ENCODE results near the gene NGRN.
A peak's percentile ranks its signal among the peaks of the same experiment; 100 is the strongest.

Gene NGRN

GRCh38 chr15:90266061-90266431 is 574 bp downstream of the NGRN start:
- no peaks in the 10 kb centered on the region for H3K27me3 ChIP-seq (ENCODE audit: control insufficient read depth in 3 of 3, insufficient read depth in 3 of 3, low read depth in 1 of 3, low read length in 3 of 3)
- peak overlapping the region; percentile 51 for H3K4me2 ChIP-seq (ENCODE audit: insufficient read depth, low read length, poor library complexity, severe bottlenecking)
- no peak overlapping the region for H2BK12ac ChIP-seq (ENCODE audit: low read length)
- peaks cover 9 to 12% of the 10 kb centered on the region in 2 donors for H3K4me1 ChIP-seq (ENCODE audit: control insufficient read depth in 2 of 2, insufficient read depth in 1 of 2, low read depth in 1 of 2, low read length in 2 of 2)
- no CpG with 5 or more reads among the region's 16 CpGs for WGBS, 2 donors (ENCODE audit: extremely low coverage in 2 of 2, insufficient read length in 2 of 2, insufficient replicate concordance in 1 of 2)
- H4K91ac ChIP-seq (ENCODE audit: low read depth, low read length, poor library complexity), result no peak overlapping the region
- no peak overlapping the region for H4K8ac ChIP-seq (ENCODE audit: low read depth, low read length)
- H2AFZ ChIP-seq (ENCODE audit: low read length), result peak overlapping the region; percentile 91
- peak overlapping the region; percentile 89 to 90 for H3K4me3 ChIP-seq (ENCODE audit: low read length in 2 of 2)
- H3K9ac ChIP-seq (ENCODE audit: low read depth, low read length, poor library complexity), result peak overlapping the region; percentile 54
- H3K4ac ChIP-seq (ENCODE audit: low read length), result no peak overlapping the region
- H2BK5ac ChIP-seq (ENCODE audit: low read length), result no peak overlapping the region
- no peak overlapping the region for H2AK5ac ChIP-seq (ENCODE audit: low read depth, low read length)
- no peak overlapping the region for H3K14ac ChIP-seq (ENCODE audit: low read length)
- H2BK120ac ChIP-seq (ENCODE audit: low read depth, low read length), result no peak overlapping the region
- no peak overlapping the region for H3K23ac ChIP-seq (ENCODE audit: low read depth, low read length, poor library complexity)
- H3K79me1 ChIP-seq (ENCODE audit: low read depth, low read length), result peaks cover 2% of the 10 kb centered on the region
- no peak for DNase-seq (ENCODE audit: low spot score)
- H3K36me3 ChIP-seq (replicated peaks in 1 of 2; ENCODE audit: control insufficient read depth in 2 of 2, insufficient read depth in 2 of 2, low read length in 2 of 2), result peaks cover 8 to 41% of the 10 kb centered on the region in 2 donors
- peak overlapping the region; percentile 85 for H3K27ac ChIP-seq (replicated peaks; ENCODE audit: low read length)
- H3K18ac ChIP-seq (ENCODE audit: low read length), result peak overlapping the region; percentile 50
- H2BK15ac ChIP-seq (ENCODE audit: low read length), result no peak overlapping the region
- no peaks in the 10 kb centered on the region for H3K9me3 ChIP-seq (replicated peaks in 1 of 2; ENCODE audit: control insufficient read depth in 2 of 2, insufficient read depth in 1 of 2, low read depth in 1 of 2, low read length in 2 of 2)

GRCh38 chr15:90266485-90266884 is 1.0 kb downstream of the NGRN start:
- Histone ChIP-seq H3K4me1 (ENCODE audit: control insufficient read depth in 2 of 2, insufficient read depth in 1 of 2, low read depth in 1 of 2, low read length in 2 of 2) (peaks cover 9 to 12% of the 10 kb centered on the region in 2 donors), H3K4me2 (ENCODE audit: insufficient read depth, low read length, poor library complexity, severe bottlenecking) (peak overlapping the region; percentile 51), H3K27me3 (ENCODE audit: control insufficient read depth in 3 of 3, insufficient read depth in 3 of 3, low read depth in 1 of 3, low read length in 3 of 3) (no peaks in the 10 kb centered on the region), H3K79me1 (ENCODE audit: low read depth, low read length) (peaks cover 3% of the 10 kb centered on the region), H3K9me3 (replicated peaks in 1 of 2; ENCODE audit: control insufficient read depth in 2 of 2, insufficient read depth in 1 of 2, low read depth in 1 of 2, low read length in 2 of 2) (no peaks in the 10 kb centered on the region), H2BK5ac (ENCODE audit: low read length) (no peak overlapping the region), H4K8ac (ENCODE audit: low read depth, low read length) (no peak overlapping the region), H2AFZ (ENCODE audit: low read length) (no peak overlapping the region), H2BK12ac (ENCODE audit: low read length) (no peak overlapping the region), H3K9ac (ENCODE audit: low read depth, low read length, poor library complexity) (no peak overlapping the region), H3K4me3 (ENCODE audit: low read length in 2 of 2) (peak overlapping the region; percentile 89 to 90), H2AK5ac (ENCODE audit: low read depth, low read length) (no peak overlapping the region), H3K14ac (ENCODE audit: low read length) (no peak overlapping the region), H3K36me3 (replicated peaks in 1 of 2; ENCODE audit: control insufficient read depth in 2 of 2, insufficient read depth in 2 of 2, low read length in 2 of 2) (peaks cover 13 to 45% of the 10 kb centered on the region in 2 donors), H2BK15ac (ENCODE audit: low read length) (no peak overlapping the region), H4K91ac (ENCODE audit: low read depth, low read length, poor library complexity) (no peak overlapping the region), H3K23ac (ENCODE audit: low read depth, low read length, poor library complexity) (no peak overlapping the region), H3K18ac (ENCODE audit: low read length) (no peak overlapping the region), H2BK120ac (ENCODE audit: low read depth, low read length) (no peak overlapping the region), H3K4ac (ENCODE audit: low read length) (no peak overlapping the region), H3K27ac (replicated peaks; ENCODE audit: low read length) (no peak overlapping the region)
- WGBS, 2 donors (ENCODE audit: extremely low coverage in 2 of 2, insufficient read length in 2 of 2, insufficient replicate concordance in 1 of 2), result no CpG with 5 or more reads among the region's 15 CpGs
- no peak for DNase-seq (ENCODE audit: low spot score)

GRCh38 chr15:90268415-90268814 is 2.9 kb downstream of the NGRN start:
- Histone ChIP-seq H3K18ac (ENCODE audit: low read length) (no peak overlapping the region), H3K36me3 (replicated peaks in 1 of 2; ENCODE audit: control insufficient read depth in 2 of 2, insufficient read depth in 2 of 2, low read length in 2 of 2) (peaks cover 24 to 64% of the 10 kb centered on the region in 2 donors), H2BK12ac (ENCODE audit: low read length) (no peak overlapping the region), H3K27me3 (ENCODE audit: control insufficient read depth in 3 of 3, insufficient read depth in 3 of 3, low read depth in 1 of 3, low read length in 3 of 3) (no peaks in the 10 kb centered on the region), H3K14ac (ENCODE audit: low read length) (no peak overlapping the region), H2AFZ (ENCODE audit: low read length) (no peak overlapping the region), H3K4ac (ENCODE audit: low read length) (no peak overlapping the region), H3K23ac (ENCODE audit: low read depth, low read length, poor library complexity) (no peak overlapping the region), H2AK5ac (ENCODE audit: low read depth, low read length) (no peak overlapping the region), H3K4me1 (ENCODE audit: control insufficient read depth in 2 of 2, insufficient read depth in 1 of 2, low read depth in 1 of 2, low read length in 2 of 2) (peaks cover 9 to 12% of the 10 kb centered on the region in 2 donors), H3K27ac (replicated peaks; ENCODE audit: low read length) (no peak overlapping the region), H2BK120ac (ENCODE audit: low read depth, low read length) (no peak overlapping the region), H2BK5ac (ENCODE audit: low read length) (no peak overlapping the region), H3K9ac (ENCODE audit: low read depth, low read length, poor library complexity) (no peak overlapping the region), H3K4me3 (ENCODE audit: low read length in 2 of 2) (no peak overlapping the region), H4K91ac (ENCODE audit: low read depth, low read length, poor library complexity) (no peak overlapping the region), H2BK15ac (ENCODE audit: low read length) (no peak overlapping the region), H4K8ac (ENCODE audit: low read depth, low read length) (no peak overlapping the region), H3K4me2 (ENCODE audit: insufficient read depth, low read length, poor library complexity, severe bottlenecking) (no peak overlapping the region), H3K79me1 (ENCODE audit: low read depth, low read length) (peaks cover 4% of the 10 kb centered on the region), H3K9me3 (replicated peaks in 1 of 2; ENCODE audit: control insufficient read depth in 2 of 2, insufficient read depth in 1 of 2, low read depth in 1 of 2, low read length in 2 of 2) (no peaks in the 10 kb centered on the region)
- no peak for DNase-seq (ENCODE audit: low spot score)
- no CpG with 5 or more reads among the region's 1 CpG for WGBS, 2 donors (ENCODE audit: extremely low coverage in 2 of 2, insufficient read length in 2 of 2, insufficient replicate concordance in 1 of 2)

GRCh38 chr15:90270502-90271150 is 5.2 kb downstream of the NGRN start:
- H2AK5ac ChIP-seq (ENCODE audit: low read depth, low read length), result no peak overlapping the region
- no peak overlapping the region for H3K4me3 ChIP-seq (ENCODE audit: low read length in 2 of 2)
- H2BK120ac ChIP-seq (ENCODE audit: low read depth, low read length), result no peak overlapping the region
- no peak overlapping the region for H4K91ac ChIP-seq (ENCODE audit: low read depth, low read length, poor library complexity)
- H3K36me3 ChIP-seq (replicated peaks in 1 of 2; ENCODE audit: control insufficient read depth in 2 of 2, insufficient read depth in 2 of 2, low read length in 2 of 2), result peaks cover 27 to 82% of the 10 kb centered on the region in 2 donors
- H3K23ac ChIP-seq (ENCODE audit: low read depth, low read length, poor library complexity), result no peak overlapping the region
- H3K9me3 ChIP-seq (replicated peaks in 1 of 2; ENCODE audit: control insufficient read depth in 2 of 2, insufficient read depth in 1 of 2, low read depth in 1 of 2, low read length in 2 of 2), result no peaks in the 10 kb centered on the region
- DNase-seq (ENCODE audit: low spot score), result no peak
- H4K8ac ChIP-seq (ENCODE audit: low read depth, low read length), result no peak overlapping the region
- H2BK5ac ChIP-seq (ENCODE audit: low read length), result no peak overlapping the region
- no CpG with 5 or more reads among the region's 10 CpGs for WGBS, 2 donors (ENCODE audit: extremely low coverage in 2 of 2, insufficient read length in 2 of 2, insufficient replicate concordance in 1 of 2)
- no peak overlapping the region for H3K4ac ChIP-seq (ENCODE audit: low read length)
- H3K9ac ChIP-seq (ENCODE audit: low read depth, low read length, poor library complexity), result no peak overlapping the region
- no peak overlapping the region for H3K27ac ChIP-seq (replicated peaks; ENCODE audit: low read length)
- no peak overlapping the region for H2BK15ac ChIP-seq (ENCODE audit: low read length)
- H2AFZ ChIP-seq (ENCODE audit: low read length), result no peak overlapping the region
- peaks cover 4 to 6% of the 10 kb centered on the region in 2 donors for H3K4me1 ChIP-seq (ENCODE audit: control insufficient read depth in 2 of 2, insufficient read depth in 1 of 2, low read depth in 1 of 2, low read length in 2 of 2)
- H3K4me2 ChIP-seq (ENCODE audit: insufficient read depth, low read length, poor library complexity, severe bottlenecking), result no peak overlapping the region
- no peak overlapping the region for H2BK12ac ChIP-seq (ENCODE audit: low read length)
- H3K18ac ChIP-seq (ENCODE audit: low read length), result no peak overlapping the region
- peaks cover 6% of the 10 kb centered on the region for H3K79me1 ChIP-seq (ENCODE audit: low read depth, low read length)
- no peaks in the 10 kb centered on the region for H3K27me3 ChIP-seq (ENCODE audit: control insufficient read depth in 3 of 3, insufficient read depth in 3 of 3, low read depth in 1 of 3, low read length in 3 of 3)
- no peak overlapping the region for H3K14ac ChIP-seq (ENCODE audit: low read length)

Measured in neuronal stem cell (in vitro differentiated cells).